Peyer's patch (tissue), 4 donors: Measurements from ENCODE around the gene RIMBP2. TPM values are rescaled to one million over a fixed set of nuclear protein-coding genes. Genes with fewer than 3 reads are reported as not detected.

ENCODE experiments used
- DNase-seq, 3 donors: peaks; one replicate each; pipeline ENCODE4 v3.0.0-alpha.2; 2017 to 2019
- H3K27ac ChIP-seq, 4 donors: fragments of 200-600 bp; sonication (generic); one replicate each; pipeline ENCODE4 v1.5.1; 2016 to 2019
- H3K27me3 ChIP-seq, 2 donors: fragments of 200-600 bp; sonication (generic); one replicate each; pipeline ENCODE4 v1.5.1; 2019
- H3K36me3 ChIP-seq, 3 donors: fragments of 200-600 bp; sonication (generic); one replicate each; pipeline ENCODE4 v1.5.1; 2016 to 2019
- H3K4me1 ChIP-seq, 4 donors: fragments of 200-600 bp; sonication (generic); one replicate each; pipeline ENCODE4 v1.5.1; 2016 to 2019
- H3K4me3 ChIP-seq, 4 donors: fragments of 200-600 bp; sonication (generic); 1 replicate in 3 of 4; 2 replicates in 1 of 4; pipeline ENCODE4 v1.5.1; 2016 to 2019; ENCODE audit warnings: mild to moderate bottlenecking in 1 of 4
- H3K9me3 ChIP-seq, 4 donors: fragments of 200-600 bp; sonication (generic); one replicate each; pipeline ENCODE4 v1.5.1; 2016 to 2019; ENCODE audit warnings: mild to moderate bottlenecking in 1 of 4
- POLR2A ChIP-seq, 2 donors: fragments of 450-650 bp; IDR thresholded peaks; one replicate each; pipeline ENCODE4 v1.5.1; 2017; ENCODE audit warnings: antibody characterized with exemption in 2 of 2, mild to moderate bottlenecking in 2 of 2, moderate library complexity in 2 of 2
- total RNA-seq, 4 donors: library from RNA; depleted of rRNA; stranded (reverse); fragments of >200 nt; gene quantifications; one replicate each; pipeline ENCODE4 v1.1.0, GENCODE V29; 2016
- TF ChIP-seq, protein P1 (sequence below), 6 experiments: fragments of 450-650 bp in 4 of 6; fragments of 200-600 bp in 2 of 6; sonication (generic) in 1 of 6; IDR thresholded peaks; one replicate each; pipeline ENCODE4 v1.5.1; 2017 to 2019; ENCODE audit warnings: antibody characterized with exemption in 6 of 6, mild to moderate bottlenecking in 3 of 6, moderate library complexity in 1 of 6

The RIMBP2 gene
- total RNA-seq, 4 donors from 2014 or later: 8.8 to 19.8 (median 16.0) TPM

DNA sequence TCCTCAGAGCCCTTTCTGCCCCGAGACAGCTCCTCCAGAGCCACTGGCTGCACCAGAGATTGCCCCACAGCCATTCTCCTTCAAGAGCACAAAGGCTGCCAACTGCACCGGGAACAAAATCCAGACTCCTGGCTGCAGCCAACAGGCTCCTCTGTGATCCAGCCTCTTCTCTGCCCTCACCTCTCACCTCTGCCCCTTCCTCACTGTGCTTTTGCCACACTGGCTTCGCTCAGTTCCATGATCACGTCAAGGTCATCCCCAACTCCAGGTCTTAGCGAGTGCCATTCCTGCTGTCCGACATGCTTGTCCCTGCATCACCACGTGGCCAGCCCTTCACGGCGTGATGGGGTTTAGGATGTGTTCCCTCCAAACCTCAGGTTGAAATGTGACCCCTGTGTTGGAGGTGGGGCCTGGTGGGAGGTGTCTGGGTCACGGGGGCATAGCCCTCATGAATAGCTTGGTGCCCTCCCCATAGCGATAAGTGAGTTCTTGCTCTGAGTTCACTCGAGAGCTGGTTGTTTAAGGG lies 229.1 kb downstream of the RIMBP2 start:
- DNase-seq: no peak
- Histone ChIP-seq H3K9me3 (no peaks in the 10 kb centered on the region), H3K36me3 (no peaks in the 10 kb centered on the region), H3K27me3 (no peaks in the 10 kb centered on the region), H3K4me3 (no peak overlapping the region), H3K4me1 (no peaks in the 10 kb centered on the region), H3K27ac (no peak overlapping the region)
- TF ChIP-seq POLR2A (IDR thresholded peaks at IDR 0.05): no peak
- TF ChIP-seq, protein P1, sequence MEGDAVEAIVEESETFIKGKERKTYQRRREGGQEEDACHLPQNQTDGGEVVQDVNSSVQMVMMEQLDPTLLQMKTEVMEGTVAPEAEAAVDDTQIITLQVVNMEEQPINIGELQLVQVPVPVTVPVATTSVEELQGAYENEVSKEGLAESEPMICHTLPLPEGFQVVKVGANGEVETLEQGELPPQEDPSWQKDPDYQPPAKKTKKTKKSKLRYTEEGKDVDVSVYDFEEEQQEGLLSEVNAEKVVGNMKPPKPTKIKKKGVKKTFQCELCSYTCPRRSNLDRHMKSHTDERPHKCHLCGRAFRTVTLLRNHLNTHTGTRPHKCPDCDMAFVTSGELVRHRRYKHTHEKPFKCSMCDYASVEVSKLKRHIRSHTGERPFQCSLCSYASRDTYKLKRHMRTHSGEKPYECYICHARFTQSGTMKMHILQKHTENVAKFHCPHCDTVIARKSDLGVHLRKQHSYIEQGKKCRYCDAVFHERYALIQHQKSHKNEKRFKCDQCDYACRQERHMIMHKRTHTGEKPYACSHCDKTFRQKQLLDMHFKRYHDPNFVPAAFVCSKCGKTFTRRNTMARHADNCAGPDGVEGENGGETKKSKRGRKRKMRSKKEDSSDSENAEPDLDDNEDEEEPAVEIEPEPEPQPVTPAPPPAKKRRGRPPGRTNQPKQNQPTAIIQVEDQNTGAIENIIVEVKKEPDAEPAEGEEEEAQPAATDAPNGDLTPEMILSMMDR (IDR thresholded peaks at IDR 0.05): no peak

DNA sequence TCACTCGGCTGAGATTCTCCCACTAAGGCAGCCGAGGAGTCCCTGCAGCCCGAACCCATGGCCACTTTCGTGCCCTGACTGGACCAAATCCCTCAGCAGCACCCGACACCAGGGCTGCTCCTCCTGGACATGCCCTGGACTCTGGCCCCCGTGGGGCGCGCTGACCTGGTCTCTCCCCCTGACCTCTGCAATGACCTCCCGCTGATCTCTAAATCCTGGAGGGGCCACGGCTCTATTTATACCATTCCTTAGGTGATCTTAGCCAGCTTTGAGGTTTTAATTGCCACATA lies 230.0 kb downstream of the RIMBP2 start:
- H3K9me3 ChIP-seq: no peaks in the 10 kb centered on the region
- H3K27ac ChIP-seq: no peak overlapping the region
- H3K36me3 ChIP-seq: no peaks in the 10 kb centered on the region
- H3K27me3 ChIP-seq: no peaks in the 10 kb centered on the region
- no peak overlapping the region for H3K4me3 ChIP-seq
- no peak for TF ChIP-seq POLR2A (IDR thresholded peaks at IDR 0.05)
- TF ChIP-seq, protein P1 (IDR thresholded peaks at IDR 0.05): no peak
- H3K4me1 ChIP-seq: no peaks in the 10 kb centered on the region
- DNase-seq: no peak

DNA sequence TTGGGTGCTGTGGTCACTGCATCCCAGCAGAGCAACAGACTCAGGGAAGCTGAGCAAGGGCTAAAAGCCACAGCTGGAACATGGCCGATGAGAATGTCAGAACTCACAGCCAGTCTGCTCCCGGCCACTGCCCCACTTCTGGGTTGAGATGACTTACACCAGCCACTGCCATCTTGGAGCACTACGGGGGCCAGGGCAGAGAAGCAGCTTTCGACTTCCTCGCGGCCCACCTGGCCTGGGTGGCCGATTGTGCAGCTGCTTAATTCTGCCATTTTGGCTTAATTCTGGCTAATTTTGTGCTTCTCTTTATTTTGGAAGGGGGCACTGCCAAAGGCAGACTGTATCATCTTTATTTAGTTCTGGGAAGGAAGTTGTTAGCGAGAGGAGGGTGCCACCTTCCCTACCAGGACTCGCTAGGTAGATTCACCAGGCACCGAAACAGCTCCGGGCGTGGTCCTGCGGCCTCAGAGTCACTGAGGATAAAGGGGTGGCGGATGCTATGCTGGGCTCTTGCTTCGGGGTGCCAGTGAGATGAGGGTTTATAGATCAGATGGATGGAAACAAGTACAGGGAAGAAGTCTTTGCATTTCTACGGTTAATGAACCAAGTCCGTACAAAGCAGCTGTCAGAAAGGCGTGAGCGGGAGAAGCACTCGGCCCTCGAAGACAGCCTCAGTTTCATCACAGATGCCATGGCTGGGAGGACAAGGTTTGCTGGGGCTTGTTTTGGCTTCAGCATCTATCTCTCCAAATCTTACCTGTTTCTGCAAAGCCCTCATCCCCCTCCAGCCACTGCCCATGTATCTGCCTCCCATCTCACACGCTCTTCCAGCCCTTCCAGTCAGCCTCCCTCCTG lies 230.6 kb downstream of the RIMBP2 start:
- no peak for DNase-seq
- no peaks in the 10 kb centered on the region for H3K4me1 ChIP-seq
- TF ChIP-seq, protein P1 (IDR thresholded peaks at IDR 0.05): no peak
- no peak for TF ChIP-seq POLR2A (IDR thresholded peaks at IDR 0.05)
- no peaks in the 10 kb centered on the region for H3K36me3 ChIP-seq
- H3K4me3 ChIP-seq: no peak overlapping the region
- no peak overlapping the region for H3K27ac ChIP-seq
- no peaks in the 10 kb centered on the region for H3K9me3 ChIP-seq
- H3K27me3 ChIP-seq: no peaks in the 10 kb centered on the region

DNA sequence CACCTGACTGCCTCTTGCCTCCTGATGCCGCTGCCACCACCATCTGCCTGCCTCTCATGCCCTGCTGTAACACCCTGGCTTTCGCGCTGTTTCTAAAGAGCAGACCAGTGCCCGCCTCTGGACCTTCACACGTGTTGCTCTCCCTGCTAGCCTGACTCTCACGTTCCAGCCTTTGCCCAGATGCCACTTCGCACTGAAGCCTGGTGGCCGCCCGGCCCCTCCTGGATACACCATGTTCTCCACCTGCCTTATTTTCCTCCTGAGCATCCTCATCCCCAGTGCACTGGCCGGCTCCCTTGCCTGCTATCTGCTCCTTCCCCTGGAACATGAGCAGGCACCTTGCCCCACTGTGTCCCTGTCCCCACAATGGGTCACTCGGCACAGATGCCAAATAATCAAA lies 231.9 kb downstream of the RIMBP2 start:
- H3K9me3 ChIP-seq: no peaks in the 10 kb centered on the region
- H3K27ac ChIP-seq: no peak overlapping the region
- H3K27me3 ChIP-seq: no peaks in the 10 kb centered on the region
- H3K4me1 ChIP-seq: no peaks in the 10 kb centered on the region
- no peaks in the 10 kb centered on the region for H3K36me3 ChIP-seq
- TF ChIP-seq, protein P1 (IDR thresholded peaks at IDR 0.05): no peak
- no peak for TF ChIP-seq POLR2A (IDR thresholded peaks at IDR 0.05)
- no peak overlapping the region for H3K4me3 ChIP-seq
- no peak for DNase-seq

DNA sequence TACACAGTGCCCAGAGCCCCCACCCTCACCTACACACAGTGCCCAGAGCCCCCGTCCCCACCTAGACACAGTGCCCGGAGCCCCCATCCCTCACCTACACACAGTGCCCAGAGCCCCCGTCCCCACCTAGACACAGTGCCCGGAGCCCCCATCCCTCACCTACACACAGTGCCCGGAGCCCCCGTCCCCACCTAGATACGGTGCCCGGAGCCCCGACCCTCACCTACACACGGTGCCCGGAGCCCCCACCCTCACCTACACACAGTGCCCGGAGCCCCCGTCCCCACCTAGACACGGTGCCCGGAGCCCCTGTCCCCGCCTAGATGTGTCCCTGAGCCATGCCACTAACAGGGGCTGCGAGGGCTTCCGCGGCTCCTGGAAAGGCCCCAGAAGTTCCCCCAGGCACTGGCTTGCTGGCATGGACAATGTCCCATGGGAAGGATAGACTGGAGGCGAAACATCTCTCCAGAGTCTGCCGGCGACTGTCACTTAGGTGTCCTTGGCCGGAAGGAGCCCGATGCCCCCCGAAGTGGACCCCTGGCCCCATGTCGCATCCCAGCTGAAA lies 232.4 kb downstream of the RIMBP2 start:
- no peaks in the 10 kb centered on the region for H3K27me3 ChIP-seq
- H3K4me3 ChIP-seq: no peak overlapping the region

More for the DNA sequence above, 232.4 kb downstream of the RIMBP2 start:
- no peaks in the 10 kb centered on the region for H3K9me3 ChIP-seq
- H3K36me3 ChIP-seq: no peaks in the 10 kb centered on the region
- no peaks in the 10 kb centered on the region for H3K4me1 ChIP-seq
- no peak for TF ChIP-seq POLR2A (IDR thresholded peaks at IDR 0.05)
- TF ChIP-seq, protein P1 (IDR thresholded peaks at IDR 0.05): no peak
- no peak overlapping the region for H3K27ac ChIP-seq
- no peak for DNase-seq
